Activated naive CD4-positive, alpha-beta T cell treated with anti-CD3 and anti-CD28 coated beads, Interleukin-2, amount 10 ng/mL, durations not matched to agents 7 days and 5 days (primary cell): ENCODE results near the gene BAZ2B.
"Not testable (repeated sequence)": the region's sequence is repeated elsewhere in the genome, so short reads cannot be mapped to it uniquely, and the experiment has no call there.

Source experiments
- CTCF ChIA-PET: fragments of 350-600 bp; sonication (Branson Sonifier 250); formaldehyde crosslinking; loops from one replicate; lab custom pipeline; 2021; ENCODE audit warnings: antibody characterized with exemption; lab: Charles Lee
- DNase-seq: peaks from one replicate; pipeline ENCODE4 v3.0.0-alpha.2; 2020
- H3K27ac Mint-ChIP-seq: one replicate; pipeline ENCODE4 v1.8.0; 2021; ENCODE audit warnings: mild to moderate bottlenecking, moderate library complexity, mixed read lengths
- H3K27me3 Mint-ChIP-seq: one replicate; pipeline ENCODE4 v1.8.0; 2021; ENCODE audit warnings: mild to moderate bottlenecking, mixed read lengths
- H3K36me3 Mint-ChIP-seq: one replicate; pipeline ENCODE4 v1.8.0; 2021; ENCODE audit warnings: mixed read lengths
- H3K4me1 Mint-ChIP-seq: one replicate; pipeline ENCODE4 v1.8.0; 2021; ENCODE audit warnings: mixed read lengths
- H3K4me3 Mint-ChIP-seq: one replicate; pipeline ENCODE4 v1.8.0; 2021; ENCODE audit warnings: mild to moderate bottlenecking, moderate library complexity, mixed read lengths
- H3K9me3 Mint-ChIP-seq: one replicate; pipeline ENCODE4 v1.8.0; 2021; ENCODE audit warnings: mixed read lengths

BAZ2B gene

GRCh38 chr2:159633219-159633618, 16.9 kb upstream of the BAZ2B start:
- no peaks in the 10 kb centered on the region for H3K9me3 Mint-ChIP-seq
- no peaks in the 10 kb centered on the region for H3K4me1 Mint-ChIP-seq
- no peak for DNase-seq
- no peaks in the 10 kb centered on the region for H3K27me3 Mint-ChIP-seq
- no peak overlapping the region for H3K4me3 Mint-ChIP-seq
- no peaks in the 10 kb centered on the region for H3K36me3 Mint-ChIP-seq
- CTCF ChIA-PET, result no interaction called here
- no peak overlapping the region for H3K27ac Mint-ChIP-seq

GRCh38 chr2:159625628-159626027, 9.3 kb upstream of the BAZ2B start:
- H3K4me1 Mint-ChIP-seq, CTCF ChIA-PET, H3K36me3 Mint-ChIP-seq, H3K4me3 Mint-ChIP-seq, H3K27ac Mint-ChIP-seq, H3K9me3 Mint-ChIP-seq, H3K27me3 Mint-ChIP-seq, DNase-seq: not testable (repeated sequence)

GRCh38 chr2:159623436-159623835, 7.1 kb upstream of the BAZ2B start:
- DNase-seq, result no peak
- CTCF ChIA-PET, result no interaction called here
- Mint-ChIP-seq H3K9me3 (no peaks in the 10 kb centered on the region), H3K4me3 (no peak overlapping the region), H3K27ac (no peak overlapping the region), H3K27me3 (no peaks in the 10 kb centered on the region), H3K4me1 (no peaks in the 10 kb centered on the region), H3K36me3 (no peaks in the 10 kb centered on the region)

GRCh38 chr2:159622966-159623365, 6.6 kb upstream of the BAZ2B start:
- Mint-ChIP-seq H3K27me3 (peaks cover 2% of the 10 kb centered on the region), H3K27ac (no peak overlapping the region), H3K36me3 (no peaks in the 10 kb centered on the region), H3K4me1 (no peaks in the 10 kb centered on the region), H3K4me3 (no peak overlapping the region), H3K9me3 (no peaks in the 10 kb centered on the region)
- CTCF ChIA-PET, result no interaction called here
- DNase-seq, result no peak

GRCh38 chr2:159620796-159621195, 4.4 kb upstream of the BAZ2B start:
- DNase-seq, result no peak
- Mint-ChIP-seq H3K9me3 (no peaks in the 10 kb centered on the region), H3K36me3 (peaks cover 1% of the 10 kb centered on the region), H3K27ac (no peak overlapping the region), H3K4me3 (no peak overlapping the region), H3K27me3 (peaks cover 20% of the 10 kb centered on the region), H3K4me1 (peaks cover 4% of the 10 kb centered on the region)
- CTCF ChIA-PET, result no interaction called here

GRCh38 chr2:159617646-159618045, 1.3 kb upstream of the BAZ2B start:
- H3K4me3 Mint-ChIP-seq, result no peak overlapping the region
- no peak overlapping the region for H3K27ac Mint-ChIP-seq
- no peak for DNase-seq
- H3K27me3 Mint-ChIP-seq, result peaks cover 31% of the 10 kb centered on the region
- CTCF ChIA-PET, result interaction anchor here (1.2 kb wide), 1 partner anchor 304 kb away, joined by 3 read pairs; no protein-coding TSS in a partner anchor
- H3K4me1 Mint-ChIP-seq, result peaks cover 12% of the 10 kb centered on the region
- peaks cover 1% of the 10 kb centered on the region for H3K36me3 Mint-ChIP-seq
- H3K9me3 Mint-ChIP-seq, result no peaks in the 10 kb centered on the region

GRCh38 chr2:159617100-159617499, 752 bp upstream of the BAZ2B start:
- Mint-ChIP-seq H3K4me3 (no peak overlapping the region), H3K27ac (no peak overlapping the region), H3K4me1 (peaks cover 12% of the 10 kb centered on the region), H3K9me3 (no peaks in the 10 kb centered on the region), H3K36me3 (peaks cover 1% of the 10 kb centered on the region), H3K27me3 (peaks cover 31% of the 10 kb centered on the region)
- CTCF ChIA-PET, result interaction anchor here (1.2 kb wide), 1 partner anchor 305 kb away, joined by 3 read pairs; no protein-coding TSS in a partner anchor
- no peak for DNase-seq

- Mint-ChIP-seq H3K36me3 (peaks cover 1% of the 10 kb centered on the region), H3K4me1 (peaks cover 12% of the 10 kb centered on the region), H3K9me3 (no peaks in the 10 kb centered on the region), H3K27ac (peak overlapping the region; percentile 33), H3K27me3 (peaks cover 31% of the 10 kb centered on the region), H3K4me3 (peak overlapping the region; percentile 85)
- peak; percentile 48 for DNase-seq
- CTCF ChIA-PET, result no interaction called here
Observed at GRCh38 chr2:159615367-159616285, 722 bp downstream of the BAZ2B start.

GRCh38 chr2:159614534-159615366, 1.6 kb downstream of the BAZ2B start:
- H3K9me3 Mint-ChIP-seq, result no peaks in the 10 kb centered on the region
- peak overlapping the region; percentile 85 for H3K4me3 Mint-ChIP-seq
- CTCF ChIA-PET, result no interaction called here
- DNase-seq, result no peak
- H3K27me3 Mint-ChIP-seq, result peaks cover 31% of the 10 kb centered on the region
- peaks cover 12% of the 10 kb centered on the region for H3K4me1 Mint-ChIP-seq
- peaks cover 1% of the 10 kb centered on the region for H3K36me3 Mint-ChIP-seq
- no peak overlapping the region for H3K27ac Mint-ChIP-seq

- peaks cover 31% of the 10 kb centered on the region for H3K27me3 Mint-ChIP-seq
- H3K9me3 Mint-ChIP-seq, result no peaks in the 10 kb centered on the region
- H3K27ac Mint-ChIP-seq, result no peak overlapping the region
- CTCF ChIA-PET, result no interaction called here
- no peak overlapping the region for H3K4me3 Mint-ChIP-seq
- H3K4me1 Mint-ChIP-seq, result peaks cover 12% of the 10 kb centered on the region
- DNase-seq, result no peak
- peaks cover 1% of the 10 kb centered on the region for H3K36me3 Mint-ChIP-seq
Observed at GRCh38 chr2:159613651-159614285, 2.6 kb downstream of the BAZ2B start.

- H3K36me3 Mint-ChIP-seq, result peaks cover 1% of the 10 kb centered on the region
- H3K4me3 Mint-ChIP-seq, result no peak overlapping the region
- DNase-seq, result no peak
- CTCF ChIA-PET, result interaction anchor here (0.7 kb wide), 1 partner anchor 1300 kb away, joined by 7 read pairs; no protein-coding TSS in a partner anchor
- H3K27me3 Mint-ChIP-seq, result peaks cover 30% of the 10 kb centered on the region
- no peaks in the 10 kb centered on the region for H3K9me3 Mint-ChIP-seq
- peaks cover 12% of the 10 kb centered on the region for H3K4me1 Mint-ChIP-seq
- no peak overlapping the region for H3K27ac Mint-ChIP-seq
Observed at GRCh38 chr2:159613091-159613490, 3.3 kb downstream of the BAZ2B start.

GRCh38 chr2:159612255-159612901, 4.0 kb downstream of the BAZ2B start:
- H3K27me3 Mint-ChIP-seq, result peaks cover 23% of the 10 kb centered on the region
- DNase-seq, result no peak
- H3K9me3 Mint-ChIP-seq, result no peaks in the 10 kb centered on the region
- H3K27ac Mint-ChIP-seq, result no peak overlapping the region
- peaks cover 1% of the 10 kb centered on the region for H3K36me3 Mint-ChIP-seq
- CTCF ChIA-PET, result interaction anchor here (0.7 kb wide), 1 partner anchor 1299 kb away, joined by 7 read pairs; no protein-coding TSS in a partner anchor
- peaks cover 12% of the 10 kb centered on the region for H3K4me1 Mint-ChIP-seq
- H3K4me3 Mint-ChIP-seq, result no peak overlapping the region

GRCh38 chr2:159609811-159610549, 6.4 kb downstream of the BAZ2B start:
- Mint-ChIP-seq H3K36me3 (no peaks in the 10 kb centered on the region), H3K27ac (no peak overlapping the region), H3K4me1 (peaks cover 3% of the 10 kb centered on the region), H3K27me3 (peaks cover 3% of the 10 kb centered on the region), H3K4me3 (no peak overlapping the region), H3K9me3 (no peaks in the 10 kb centered on the region)
- no peak for DNase-seq
- CTCF ChIA-PET, result interaction anchor here (0.6 kb wide), 1 partner anchor 305 kb away, joined by 4 read pairs; no protein-coding TSS in a partner anchor
